RPMI7951 (cell line): ENCODE data around the gene C19orf25. TPM values are rescaled to one million over a fixed set of nuclear protein-coding genes. Genes with fewer than 3 reads are reported as not detected.
A peak's percentile ranks its signal among the peaks of the same experiment; 100 is the strongest.
"Not testable (repeated sequence)": the region's sequence is repeated elsewhere in the genome, so short reads cannot be mapped to it uniquely, and the experiment has no call there.

Experiments
- DNase-seq: peaks from one replicate; pipeline ENCODE4 v3.0.0-alpha.2; 2012; ENCODE audit warnings: low read depth
- total RNA-seq: library from RNA; depleted of rRNA; stranded (reverse); fragments of >200 nt; shearing (Covaris generic); gene quantifications from 2 replicates; pipeline ENCODE4 v1.2.3, GENCODE V29; 2014

Gene C19orf25
- total RNA-seq, 1 experiment from 2014 or later: 25.2 TPM

- peak; percentile 49 for DNase-seq
Observed at GRCh38 chr19:1481893-1482360, 2.9 kb upstream of the C19orf25 start.

DNA sequence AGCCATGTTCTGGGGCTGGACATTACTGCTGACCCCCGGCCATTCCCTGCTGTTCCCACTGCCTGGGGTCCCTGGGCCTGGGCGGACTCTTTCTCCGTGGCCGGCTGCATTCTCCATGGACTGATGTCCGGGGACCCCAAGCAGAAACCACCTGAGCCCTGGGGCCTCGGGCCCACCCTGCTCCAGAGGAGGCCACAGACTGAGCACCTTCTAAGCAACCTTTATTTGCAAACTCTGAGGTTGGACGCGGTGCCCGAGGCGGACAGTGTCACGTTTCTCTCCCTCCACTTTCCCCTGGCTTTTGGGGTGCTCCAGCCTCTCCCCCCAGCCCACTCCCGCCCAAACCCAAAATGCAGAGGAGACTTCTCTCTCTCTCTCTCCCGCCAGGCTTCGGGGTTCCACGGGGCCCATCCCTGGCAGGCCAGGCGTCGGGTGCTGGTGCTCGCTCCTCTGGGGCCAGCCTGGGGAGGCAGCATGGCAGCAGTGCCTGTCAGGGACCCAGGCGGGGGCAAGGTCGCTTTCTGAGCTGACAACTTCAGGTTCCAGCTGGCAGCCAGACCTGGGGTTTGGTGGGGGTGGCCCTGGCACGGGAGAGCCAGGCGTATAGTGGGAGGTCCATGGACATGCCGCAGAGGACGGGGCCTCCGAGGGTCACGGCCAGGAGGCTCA lies 2.3 kb upstream of the C19orf25 start:
- no peak for DNase-seq

DNA sequence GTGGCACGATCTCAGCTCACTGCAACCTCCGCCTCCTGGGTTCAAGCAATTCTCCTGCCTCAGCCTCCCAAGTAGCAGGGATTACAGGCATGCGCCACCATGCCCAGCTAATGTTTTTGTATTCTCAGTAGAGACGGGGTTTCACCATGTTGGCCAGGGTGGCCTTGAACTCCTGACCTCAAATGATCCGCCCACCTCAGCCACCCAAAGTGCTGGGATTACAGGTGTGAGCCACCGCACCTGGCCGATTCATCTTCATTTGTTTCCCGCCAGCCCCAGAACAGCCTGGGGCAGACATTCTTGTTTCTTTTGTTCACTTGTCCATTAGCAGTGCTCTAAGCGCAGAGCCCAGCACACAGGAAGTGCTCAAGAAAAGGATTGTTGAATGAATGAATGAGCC lies 2.0 kb downstream of the C19orf25 start:
- DNase-seq: not testable (repeated sequence)

GRCh38 chr19:1475751-1476437 lies 3.1 kb downstream of the C19orf25 start:
- DNase-seq: no peak

- DNase-seq: no peak
Observed at GRCh38 chr19:1474765-1475351, 4.2 kb downstream of the C19orf25 start.

- no peak for DNase-seq
Observed at GRCh38 chr19:1474011-1474764, 4.8 kb downstream of the C19orf25 start.

DNA sequence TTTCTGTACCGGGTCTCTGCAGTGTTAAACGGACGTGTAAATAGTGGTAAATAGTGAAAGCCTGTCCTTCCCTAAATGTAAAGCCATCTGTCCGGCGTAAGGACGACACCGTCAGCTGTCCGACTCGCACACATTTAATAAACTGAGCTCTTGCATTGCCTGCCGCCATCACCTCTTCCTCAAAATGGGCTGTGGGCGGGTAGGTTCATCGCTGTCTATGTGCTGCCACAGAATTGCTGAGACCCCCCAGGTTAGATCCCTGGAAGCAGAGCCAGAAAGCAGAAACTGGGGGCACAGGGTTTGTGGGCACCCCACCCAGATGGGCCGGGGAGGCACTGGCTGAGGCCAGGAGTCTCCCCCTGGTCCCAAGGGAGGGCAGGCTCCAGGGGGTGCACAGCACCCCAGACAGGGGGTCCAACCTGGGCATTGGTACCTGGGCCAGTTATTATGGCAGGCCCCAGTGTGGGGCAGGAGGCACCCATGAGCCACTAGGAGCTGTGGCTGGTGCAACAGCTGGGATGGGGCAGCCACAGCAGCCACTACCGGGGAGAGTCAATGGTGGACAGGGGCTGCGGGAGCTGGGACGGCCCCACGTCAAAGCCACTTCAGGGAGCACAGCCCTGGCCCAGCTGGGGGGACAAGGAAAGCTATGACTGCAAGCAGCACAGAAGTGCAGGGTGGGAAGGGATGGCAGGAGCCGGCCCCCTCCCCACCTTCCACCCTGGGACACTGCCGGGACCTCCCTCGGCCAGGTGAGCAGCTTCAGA lies 5.7 kb downstream of the C19orf25 start:
- DNase-seq: no peak

GRCh38 chr19:1472231-1473084 lies 6.6 kb downstream of the C19orf25 start:
- DNase-seq: no peak

- DNase-seq: no peak
Observed at GRCh38 chr19:1471515-1472160, 7.4 kb downstream of the C19orf25 start.

DNA sequence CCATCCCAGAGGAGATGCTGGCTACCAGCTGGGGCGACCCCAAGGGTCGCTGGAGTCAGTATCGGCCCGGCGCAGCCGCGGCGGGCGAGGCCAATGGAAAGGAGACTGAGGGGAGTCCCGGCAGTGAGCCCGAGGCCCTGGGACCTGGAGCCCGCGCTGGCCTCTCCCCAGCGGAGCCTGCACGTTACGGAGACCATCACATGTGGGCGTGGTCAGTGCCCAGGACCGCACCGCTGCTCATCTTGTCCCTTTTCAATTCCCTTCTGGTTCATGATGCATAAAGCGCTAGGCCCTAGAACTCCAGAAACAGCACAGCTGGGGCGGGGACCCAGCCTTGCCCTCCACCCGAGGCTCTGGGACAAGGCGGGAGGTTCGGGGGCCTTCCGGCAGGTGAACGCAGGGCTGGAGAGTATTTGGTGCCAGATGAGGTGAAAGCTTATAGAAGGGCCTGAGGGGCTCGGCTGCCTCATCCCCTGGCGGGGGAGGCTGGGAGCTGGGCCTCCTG lies 8.0 kb downstream of the C19orf25 start:
- peak; percentile 52 for DNase-seq

GRCh38 chr19:1470305-1471009 lies 8.6 kb downstream of the C19orf25 start:
- DNase-seq: peak; percentile 60

GRCh38 chr19:1470055-1470304 lies 9.0 kb downstream of the C19orf25 start:
- no peak for DNase-seq

DNA sequence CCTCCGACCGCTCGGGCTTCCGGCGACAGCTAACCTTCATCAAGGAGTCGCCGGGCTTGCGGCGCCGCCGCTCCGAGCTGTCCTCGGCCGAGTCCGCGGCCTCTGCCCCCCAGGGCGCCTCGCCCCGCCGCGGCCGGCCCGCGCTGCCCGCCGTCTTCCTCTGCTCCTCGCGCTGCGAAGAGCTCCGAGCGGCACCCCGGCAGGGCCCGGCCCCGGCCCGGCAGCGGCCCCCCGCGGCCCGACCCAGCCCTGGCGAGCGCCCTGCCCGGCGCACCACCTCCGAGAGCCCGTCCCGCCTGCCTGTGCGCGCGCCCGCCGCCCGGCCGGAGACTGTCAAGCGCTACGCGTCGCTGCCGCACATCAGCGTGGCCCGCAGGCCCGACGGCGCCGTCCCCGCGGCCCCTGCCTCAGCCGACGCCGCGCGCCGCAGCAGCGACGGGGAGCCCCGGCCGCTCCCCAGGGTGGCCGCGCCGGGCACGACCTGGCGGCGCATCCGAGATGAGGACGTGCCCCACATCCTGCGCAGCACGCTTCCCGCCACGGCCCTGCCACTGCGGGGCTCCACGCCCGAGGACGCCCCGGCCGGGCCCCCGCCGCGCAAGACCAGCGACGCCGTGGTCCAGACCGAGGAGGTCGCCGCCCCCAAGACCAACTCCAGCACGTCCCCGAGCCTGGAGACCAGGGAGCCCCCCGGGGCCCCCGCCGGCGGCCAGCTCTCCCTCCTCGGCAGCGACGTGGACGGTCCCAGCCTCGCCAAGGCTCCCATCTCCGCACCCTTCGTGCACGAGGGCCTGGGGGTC lies 9.6 kb downstream of the C19orf25 start:
- no peak for DNase-seq

- DNase-seq: no peak
Observed at GRCh38 chr19:1468821-1469254, 10.2 kb downstream of the C19orf25 start.

GRCh38 chr19:1468274-1468820 lies 10.7 kb downstream of the C19orf25 start:
- no peak for DNase-seq

DNA sequence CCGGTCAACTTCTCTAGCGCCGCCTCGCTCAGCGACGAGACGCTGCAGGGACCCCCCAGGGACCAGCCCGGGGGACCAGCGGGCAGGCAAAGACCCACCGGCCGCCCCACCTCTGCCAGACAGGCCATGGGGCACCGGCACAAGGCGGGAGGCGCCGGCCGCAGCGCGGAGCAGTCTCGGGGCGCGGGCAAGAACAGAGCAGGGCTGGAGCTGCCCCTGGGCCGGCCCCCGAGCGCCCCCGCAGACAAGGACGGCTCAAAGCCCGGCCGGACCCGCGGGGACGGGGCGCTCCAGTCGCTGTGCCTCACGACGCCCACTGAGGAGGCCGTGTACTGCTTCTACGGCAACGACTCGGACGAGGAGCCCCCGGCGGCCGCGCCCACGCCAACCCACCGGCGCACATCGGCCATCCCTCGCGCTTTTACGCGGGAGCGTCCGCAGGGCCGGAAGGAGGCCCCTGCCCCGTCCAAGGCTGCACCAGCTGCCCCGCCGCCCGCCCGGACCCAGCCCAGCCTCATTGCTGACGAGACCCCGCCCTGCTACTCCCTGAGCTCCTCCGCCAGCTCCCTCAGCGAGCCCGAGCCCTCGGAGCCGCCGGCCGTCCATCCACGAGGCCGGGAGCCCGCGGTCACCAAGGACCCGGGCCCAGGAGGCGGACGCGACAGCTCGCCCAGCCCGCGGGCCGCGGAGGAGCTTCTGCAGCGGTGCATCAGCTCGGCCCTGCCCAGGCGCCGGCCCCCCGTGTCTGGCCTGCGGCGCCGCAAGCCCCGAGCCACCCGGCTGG lies 11.3 kb downstream of the C19orf25 start:
- no peak for DNase-seq

DNA sequence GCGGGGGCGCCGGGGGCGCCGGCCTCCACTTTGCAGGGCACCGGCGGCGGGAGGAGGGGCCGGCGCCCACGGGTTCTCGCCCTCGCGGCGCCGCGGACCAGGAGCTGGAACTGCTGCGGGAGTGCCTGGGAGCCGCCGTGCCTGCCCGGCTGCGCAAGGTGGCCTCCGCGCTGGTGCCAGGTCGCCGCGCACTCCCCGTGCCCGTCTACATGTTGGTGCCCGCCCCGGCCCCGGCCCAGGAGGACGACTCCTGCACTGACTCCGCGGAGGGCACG lies 11.9 kb downstream of the C19orf25 start:
- DNase-seq: no peak
